ENCODE results near the gene CYTH3.

GRCh38 chr7:6130007-6130587, 142.3 kb downstream of the CYTH3 start:
- no peak for TF ChIP-seq POLR2A (IDR thresholded peaks at IDR 0.05)
- TF ChIP-seq CTCF (IDR thresholded peaks at IDR 0.05) = no peak
